Kidney glomerular epithelial cell (primary cell): ENCODE results near the gene ENTPD5.
"Not testable (repeated sequence)": the region's sequence is repeated elsewhere in the genome, so short reads cannot be mapped to it uniquely, and the experiment has no call there.

ENCODE experiments used
- DNase-seq: peaks from one replicate; lab custom pipeline; 2025; lab: John Stamatoyannopoulos, UW

ENTPD5 gene

GRCh38 chr14:74005664-74006063, 13.4 kb downstream of the ENTPD5 start:
- DNase-seq, result not testable (repeated sequence)

- DNase-seq, result no peak
Measured at GRCh38 chr14:73998726-73999125, 20.4 kb downstream of the ENTPD5 start.

GRCh38 chr14:73997944-73998447, 21.1 kb downstream of the ENTPD5 start:
- no peak for DNase-seq

- DNase-seq, result no peak
Measured at GRCh38 chr14:73997108-73997943, 21.8 kb downstream of the ENTPD5 start.

- DNase-seq, result no peak
Measured at GRCh38 chr14:73996731-73997107, 22.4 kb downstream of the ENTPD5 start.

DNA sequence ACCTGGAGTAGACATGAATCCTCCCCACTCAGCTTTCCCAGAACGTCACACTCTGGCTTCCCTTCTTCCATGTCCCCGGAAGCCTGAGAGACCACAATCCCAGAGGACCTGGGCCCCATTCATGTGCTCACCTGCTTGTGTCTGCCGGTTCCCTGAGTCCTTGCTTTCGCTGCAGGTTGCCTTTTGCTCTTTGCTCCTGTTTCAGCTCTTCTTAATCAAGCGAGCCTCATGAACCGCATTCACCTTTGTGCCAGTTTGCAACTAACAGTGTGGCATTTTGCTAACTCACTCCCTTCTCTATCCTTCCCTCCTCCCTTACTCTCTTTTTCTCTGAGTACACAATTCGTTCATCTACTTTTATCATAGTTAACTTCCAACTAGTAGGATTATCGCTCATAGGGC, 23.1 kb downstream of the ENTPD5 start:
- DNase-seq, result no peak

DNA sequence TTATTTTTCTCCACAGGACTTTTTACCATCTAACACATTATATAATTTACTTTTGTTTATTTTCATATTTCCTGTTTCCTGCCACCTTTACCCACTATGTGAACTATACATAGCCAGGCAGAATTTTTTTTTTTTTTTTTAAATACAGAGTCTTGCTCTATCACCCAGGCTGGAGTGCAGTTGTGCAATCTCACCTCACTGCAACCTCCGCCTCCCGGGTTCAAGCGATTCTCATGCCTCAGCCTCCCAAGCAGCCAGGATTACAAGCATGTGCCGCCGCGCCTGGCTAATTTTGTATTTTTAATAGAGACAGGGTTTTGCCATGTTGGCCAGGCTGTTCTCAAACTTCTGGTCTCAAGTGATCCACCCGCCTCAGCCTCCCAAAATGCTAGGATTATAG, 24.2 kb downstream of the ENTPD5 start:
- DNase-seq, result not testable (repeated sequence)

DNA sequence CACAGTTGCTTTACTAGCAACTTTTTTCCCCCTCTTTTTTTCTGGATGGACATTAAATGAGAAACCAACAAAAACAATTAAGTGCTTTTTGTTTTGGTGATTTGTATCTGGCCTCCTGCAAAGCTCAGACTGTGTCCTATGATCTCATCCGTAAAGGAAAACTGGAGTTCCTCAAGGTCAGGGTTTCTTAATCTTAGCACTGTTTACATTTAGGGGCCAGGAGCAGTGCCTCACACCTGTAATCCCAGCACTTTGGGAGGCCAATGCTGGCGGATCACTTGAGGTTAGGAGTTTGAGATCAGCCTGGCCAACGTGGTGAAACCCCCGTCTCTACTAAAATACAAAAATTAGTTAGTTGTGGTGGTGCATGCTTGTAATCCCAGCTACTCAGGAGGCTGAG, 28.0 kb downstream of the ENTPD5 start:
- no peak for DNase-seq

- DNase-seq, result not testable (repeated sequence)
Measured at GRCh38 chr14:73988656-73989055, 30.4 kb downstream of the ENTPD5 start.

GRCh38 chr14:73988065-73988464, 31.0 kb downstream of the ENTPD5 start:
- no peak for DNase-seq

GRCh38 chr14:73977896-73978295, 41.2 kb downstream of the ENTPD5 start:
- DNase-seq, result no peak

DNA sequence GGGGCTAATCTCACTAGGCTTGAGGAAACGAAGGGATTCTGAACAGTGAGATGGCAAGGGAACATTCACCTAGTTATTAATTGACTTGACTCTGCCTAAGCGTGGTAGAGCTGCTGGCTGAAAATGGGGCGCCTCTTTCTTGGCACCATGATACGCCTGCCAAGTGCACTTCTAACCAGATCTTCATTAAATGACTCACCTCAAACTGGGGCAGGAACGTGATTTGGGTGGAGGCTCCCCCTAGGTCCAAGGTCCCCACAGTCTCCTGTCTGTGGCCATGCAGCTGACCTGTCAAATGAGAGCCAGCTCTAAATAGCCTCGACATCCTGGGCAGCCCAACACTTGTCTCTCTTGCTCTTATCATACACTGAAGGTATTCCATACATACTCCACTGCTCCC, 43.0 kb downstream of the ENTPD5 start:
- no peak for DNase-seq

DNA sequence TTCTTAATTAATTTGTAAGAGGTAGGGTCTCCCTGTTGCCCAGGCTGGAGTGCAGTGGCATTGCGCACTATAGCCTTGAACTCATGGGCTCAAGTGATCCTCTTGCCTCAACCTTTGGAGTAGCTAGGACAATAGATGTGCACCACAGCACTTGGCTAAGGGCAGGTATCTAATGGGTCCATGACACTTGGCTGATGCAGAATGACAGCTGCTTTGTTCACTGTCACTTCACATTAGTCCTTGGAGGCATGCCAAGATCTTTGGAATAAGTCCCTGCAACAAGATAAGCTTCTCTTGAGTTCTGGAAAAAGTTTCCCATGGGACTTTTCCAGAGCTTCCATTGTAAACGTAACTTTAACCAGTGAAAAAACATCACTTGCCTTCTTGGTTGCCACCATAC, 45.6 kb downstream of the ENTPD5 start:
- no peak for DNase-seq

DNA sequence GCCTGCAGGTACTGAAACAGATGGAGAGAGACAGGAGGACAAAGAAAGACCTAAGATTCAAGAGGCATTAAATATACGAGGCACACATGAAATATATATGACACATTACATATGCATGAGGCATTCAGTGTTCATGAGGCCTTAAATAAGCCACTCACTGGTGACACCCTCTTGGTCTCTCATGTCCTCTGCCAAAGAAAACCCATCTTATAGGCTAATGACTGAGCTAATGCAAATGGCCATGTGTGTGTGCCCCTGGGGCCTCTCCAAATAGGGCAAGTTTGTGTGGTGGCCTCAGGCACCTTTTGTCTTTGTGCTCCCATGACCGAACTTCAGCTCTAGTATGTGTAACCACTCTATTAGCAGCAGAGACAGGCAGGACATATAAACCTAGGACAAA, 50.2 kb downstream of the ENTPD5 start:
- no peak for DNase-seq

- DNase-seq, result no peak
Measured at GRCh38 chr14:73965216-73965615, 53.9 kb downstream of the ENTPD5 start.

DNA sequence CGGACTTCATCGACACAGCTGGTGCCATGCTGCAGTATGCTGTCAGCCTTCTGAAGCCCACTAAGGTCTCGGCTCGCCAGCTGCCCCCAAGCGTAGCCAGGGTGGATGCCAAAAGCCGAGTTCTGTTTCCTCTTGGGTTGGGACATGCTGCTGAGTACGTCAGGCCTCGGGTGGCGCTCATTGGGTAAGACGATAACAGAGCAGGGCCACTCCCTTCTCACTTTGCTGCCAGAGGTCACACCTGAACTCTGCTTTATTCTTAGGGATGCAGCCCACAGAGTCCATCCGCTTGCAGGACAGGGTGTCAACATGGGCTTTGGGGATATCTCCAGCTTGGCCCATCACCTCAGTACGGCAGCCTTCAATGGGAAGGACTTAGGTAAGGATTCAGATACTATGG, 57.9 kb downstream of the ENTPD5 start:
- no peak for DNase-seq

DNA sequence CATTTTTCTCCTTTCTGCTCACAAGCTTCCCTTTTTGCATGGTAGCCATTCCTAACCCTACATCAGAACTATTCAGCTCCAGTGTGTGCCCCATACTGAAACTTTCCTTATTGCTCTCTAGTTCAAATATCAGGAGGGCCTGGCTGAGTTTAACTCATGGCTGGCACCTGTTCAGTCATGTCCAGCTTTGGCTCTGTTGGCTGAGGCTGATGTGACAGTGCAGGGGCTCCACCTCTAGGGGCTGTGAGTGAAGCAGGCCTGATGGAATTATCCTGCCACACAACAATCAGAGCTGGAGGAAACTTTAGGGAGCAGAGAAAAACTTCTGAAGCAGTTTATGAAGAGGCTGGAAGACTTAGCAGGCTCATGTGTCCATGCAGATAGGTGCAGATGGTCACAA, 60.5 kb downstream of the ENTPD5 start:
- no peak for DNase-seq

GRCh38 chr14:73955674-73956073, 63.4 kb downstream of the ENTPD5 start:
- no peak for DNase-seq

DNA sequence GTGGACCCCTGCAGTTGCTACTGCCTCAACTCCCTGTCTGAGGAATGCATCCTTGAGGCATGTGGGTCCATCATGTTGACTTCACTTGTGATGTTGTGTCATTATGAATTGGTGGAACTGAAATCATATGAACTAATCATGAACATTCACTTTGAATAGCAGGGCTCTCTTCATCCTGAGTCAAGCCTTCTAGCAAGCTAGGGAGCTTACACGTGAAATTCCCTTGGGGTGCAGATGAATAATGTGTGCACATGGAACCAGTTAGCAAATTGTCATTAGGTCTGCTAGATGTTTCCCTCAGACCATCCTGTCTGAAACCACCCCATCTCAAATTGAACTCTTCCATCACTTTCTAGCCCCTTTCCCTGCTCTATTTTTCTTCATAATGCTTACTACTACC, 65.4 kb downstream of the ENTPD5 start:
- no peak for DNase-seq

DNA sequence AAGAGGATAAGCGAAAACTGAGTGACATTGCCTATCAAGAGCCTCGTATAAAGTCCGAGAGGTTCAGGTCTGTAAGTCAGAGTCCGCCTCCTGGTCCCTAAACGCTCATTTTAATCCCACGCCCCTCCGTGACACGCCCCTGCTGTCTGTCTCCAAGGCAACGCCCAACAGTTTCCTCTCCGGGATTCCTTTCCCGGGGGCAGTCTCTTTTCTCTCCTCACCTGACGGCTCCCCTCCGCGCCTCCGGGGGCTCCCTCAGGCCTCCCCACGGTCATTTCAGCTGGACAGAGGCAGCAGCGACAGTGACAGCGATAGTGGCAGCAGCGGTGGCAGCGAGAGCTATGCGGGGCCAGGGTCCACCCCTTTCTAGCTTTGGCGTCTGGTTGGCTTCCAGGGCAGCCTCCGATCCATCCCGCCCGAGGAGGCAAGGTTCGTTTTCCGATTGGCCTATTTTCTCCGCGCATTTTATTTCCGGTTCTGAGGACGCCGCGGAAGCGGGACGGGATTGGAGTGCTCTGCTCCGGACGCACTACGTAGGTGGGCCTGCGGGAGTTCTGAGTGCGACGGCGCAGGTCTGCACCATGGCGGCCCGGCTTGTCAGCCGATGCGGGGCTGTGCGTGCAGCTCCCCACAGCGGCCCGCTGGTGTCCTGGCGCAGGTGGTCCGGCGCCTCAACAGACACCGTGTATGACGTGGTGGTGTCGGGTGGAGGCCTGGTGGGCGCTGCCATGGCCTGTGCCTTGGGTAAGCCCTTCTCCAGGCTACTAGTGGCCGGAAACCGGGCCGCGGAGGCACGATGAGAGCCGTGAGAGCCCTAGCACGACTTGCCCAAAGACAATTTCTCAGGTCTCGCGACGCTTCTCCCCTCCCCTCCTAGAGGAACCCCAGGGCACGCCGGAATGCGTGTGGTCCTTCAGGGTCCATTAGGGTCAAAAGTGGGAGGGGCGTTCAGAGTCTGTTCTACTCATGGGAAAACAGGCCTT, 69.0 kb downstream of the ENTPD5 start, which contains the start of the genes COQ6 and FAM161B:
Gene COQ6 (plus strand): TSS at position 551 of the 983 bp plus-strand sequence. CDS start 31 bp downstream, at position 582.
Gene FAM161B (minus strand): TSS at position 343 of the 983 bp plus-strand sequence. CDS start 68 bp downstream, at position 275.
- DNase-seq, result peak; percentile 98

DNA sequence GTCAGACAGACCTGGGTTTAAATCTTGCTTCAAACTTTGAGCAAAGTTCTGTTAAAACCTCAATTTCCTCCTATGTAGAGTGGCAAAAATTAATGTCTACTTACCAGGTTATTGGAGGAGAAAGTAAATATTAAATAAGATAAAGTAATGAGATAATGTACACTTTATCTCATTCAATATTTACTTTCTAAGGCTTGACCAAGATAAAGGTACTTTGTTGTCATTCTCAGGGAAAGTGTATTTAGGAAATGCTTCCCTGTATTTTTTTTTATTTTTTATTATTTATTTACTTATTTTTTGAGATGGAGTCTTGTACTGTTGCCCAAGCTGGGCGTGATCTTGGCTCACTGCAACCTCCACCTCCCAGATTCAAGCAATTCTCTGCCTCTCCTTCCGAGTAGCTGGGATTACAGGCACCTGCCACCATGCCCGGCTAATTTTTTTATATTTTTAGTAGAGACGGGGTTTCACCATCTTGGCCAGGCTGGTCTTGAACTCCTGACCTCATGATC, 73.9 kb downstream of the ENTPD5 start:
- DNase-seq, result no peak
